ENCODE data around the gene SLC9A4.

SLC9A4 gene

GRCh38 chr2:102455061-102455670 is 17.9 kb upstream of the SLC9A4 start:
- DNase-seq, result no peak

- DNase-seq, result no peak
Measured at GRCh38 chr2:102460467-102460866, 12.6 kb upstream of the SLC9A4 start.

GRCh38 chr2:102461188-102461587 is 11.8 kb upstream of the SLC9A4 start:
- DNase-seq, result no peak

- DNase-seq, result no peak
Measured at GRCh38 chr2:102463160-102463559, 9.9 kb upstream of the SLC9A4 start.

GRCh38 chr2:102470168-102470567 is 2.9 kb upstream of the SLC9A4 start:
- DNase-seq, result no peak

- DNase-seq, result no peak
Measured at GRCh38 chr2:102473631-102474030, 605 bp downstream of the SLC9A4 start.

GRCh38 chr2:102474785-102475184 is 1.8 kb downstream of the SLC9A4 start:
- DNase-seq, result no peak

GRCh38 chr2:102478686-102479470 is 5.9 kb downstream of the SLC9A4 start:
- no peak for DNase-seq

- DNase-seq, result no peak
Measured at GRCh38 chr2:102480285-102481195, 7.5 kb downstream of the SLC9A4 start.

- no peak for DNase-seq
Measured at GRCh38 chr2:102481931-102482330, 8.9 kb downstream of the SLC9A4 start.

- no peak for DNase-seq
Measured at GRCh38 chr2:102483086-102483485, 10.1 kb downstream of the SLC9A4 start.

- DNase-seq, result no peak
Measured at GRCh38 chr2:102484310-102485061, 11.5 kb downstream of the SLC9A4 start.

- DNase-seq, result no peak
Measured at GRCh38 chr2:102485147-102485785, 12.2 kb downstream of the SLC9A4 start.

- DNase-seq, result no peak
Measured at GRCh38 chr2:102486941-102487702, 14.1 kb downstream of the SLC9A4 start.

- no peak for DNase-seq
Measured at GRCh38 chr2:102487761-102488462, 14.9 kb downstream of the SLC9A4 start.

- DNase-seq, result peak; percentile 46
Measured at GRCh38 chr2:102489646-102490045, 16.6 kb downstream of the SLC9A4 start.

GRCh38 chr2:102492006-102492405 is 19.0 kb downstream of the SLC9A4 start:
- DNase-seq, result no peak

GRCh38 chr2:102494570-102494969 is 21.5 kb downstream of the SLC9A4 start:
- DNase-seq, result no peak

GRCh38 chr2:102498414-102498813 is 25.4 kb downstream of the SLC9A4 start:
- DNase-seq, result no peak

- DNase-seq, result no peak
Measured at GRCh38 chr2:102499558-102499957, 26.5 kb downstream of the SLC9A4 start.

- DNase-seq, result no peak
Measured at GRCh38 chr2:102502576-102502975, 29.6 kb downstream of the SLC9A4 start.
